ENCODE data around the gene EDDM3A.
"Not testable (repeated sequence)": the region's sequence is repeated elsewhere in the genome, so short reads cannot be mapped to it uniquely, and the experiment has no call there.

The EDDM3A gene

DNA sequence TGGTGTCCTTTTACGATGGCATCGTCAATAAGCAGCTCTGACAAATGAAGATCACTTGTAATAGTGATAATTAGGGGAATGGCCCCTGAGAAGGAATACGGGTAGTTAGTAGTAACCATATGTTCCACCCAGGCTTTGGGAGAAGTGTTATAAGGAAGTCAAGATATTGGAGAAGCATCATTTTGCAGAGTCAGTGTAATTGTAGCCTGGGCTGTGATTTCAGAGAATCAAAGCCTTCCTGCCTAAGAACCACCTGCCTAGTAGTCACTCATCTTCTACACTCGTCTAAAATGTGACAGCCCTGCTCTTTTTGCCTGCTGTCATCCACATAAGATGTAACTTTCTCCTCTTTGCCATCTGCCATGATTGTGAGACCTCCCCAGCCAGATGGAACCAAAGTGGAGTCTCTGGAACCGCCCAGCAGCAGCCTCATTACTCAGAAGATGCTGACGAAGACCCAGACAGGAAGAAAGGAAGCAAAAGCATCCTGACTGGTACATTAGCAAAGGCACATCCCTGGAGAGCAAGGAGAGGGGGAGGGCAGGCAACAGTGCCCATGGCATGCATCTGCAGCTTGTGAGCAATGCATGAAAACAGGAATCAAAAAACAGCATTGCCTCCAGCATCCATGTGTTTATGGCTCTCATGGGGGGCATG, 12.6 kb upstream of the EDDM3A start:
- FAIRE-seq (no peak), DNase-seq (ENCODE audit: insufficient read length, low spot score) (no peak)

DNA sequence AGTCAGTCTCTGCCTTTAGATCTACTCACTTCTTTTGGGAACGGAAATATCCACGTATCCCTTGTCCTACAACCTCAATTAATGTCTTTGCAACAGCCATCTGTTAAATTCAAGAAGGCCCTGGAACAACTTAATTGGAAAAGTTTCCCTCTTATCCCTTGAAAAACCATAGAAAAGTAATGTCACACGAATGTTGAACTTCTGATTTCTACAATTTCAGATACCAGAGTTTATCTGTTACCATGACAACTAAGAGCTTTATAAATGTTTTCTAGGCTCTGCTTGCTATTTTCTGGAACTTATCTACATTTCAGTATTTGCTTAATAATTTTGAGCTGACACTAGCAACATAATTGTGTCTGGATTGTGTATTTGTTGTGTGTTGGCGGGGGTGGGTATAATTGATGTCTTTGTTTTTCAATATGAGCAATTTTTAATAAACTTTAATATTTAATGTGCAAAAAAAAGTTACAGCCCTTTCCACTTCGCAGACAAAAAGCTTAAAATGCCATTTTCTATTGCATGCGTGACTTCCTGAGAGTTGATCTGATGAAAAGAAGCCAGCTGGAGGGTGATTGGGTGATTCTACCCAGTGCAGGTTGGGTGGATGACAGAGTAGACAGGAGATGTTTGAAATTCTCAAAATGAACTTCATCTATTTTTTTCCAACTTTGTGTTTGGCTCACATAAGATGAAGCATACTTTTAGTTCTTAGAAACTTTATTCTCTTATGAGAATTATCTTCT, 11.8 kb upstream of the EDDM3A start:
- no peak for FAIRE-seq
- DNase-seq (ENCODE audit: insufficient read length, low spot score): no peak

GRCh38 chr14:20734430-20734806, 11.3 kb upstream of the EDDM3A start:
- DNase-seq (ENCODE audit: insufficient read length, low spot score) (no peak), FAIRE-seq (no peak)

DNA sequence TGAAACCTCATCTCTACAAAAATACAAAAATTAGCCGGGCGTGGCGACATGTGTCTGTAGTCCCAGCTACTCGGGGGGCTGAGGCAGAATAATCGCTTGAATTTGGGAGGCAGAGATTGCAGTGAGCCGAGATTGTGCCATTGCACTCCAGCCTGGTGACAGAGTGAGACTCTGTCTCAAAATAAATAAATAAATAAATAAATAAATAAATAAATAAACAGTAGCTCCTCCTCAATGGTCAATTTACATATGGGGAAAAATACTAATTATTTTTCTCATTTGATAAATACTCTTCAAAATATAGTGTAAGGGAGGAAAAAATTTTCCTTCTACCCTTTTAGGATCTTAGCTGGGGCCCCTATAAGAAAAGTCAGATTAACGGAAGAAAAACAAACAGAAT, 7.4 kb upstream of the EDDM3A start:
- not testable (repeated sequence) for FAIRE-seq; DNase-seq (ENCODE audit: insufficient read length, low spot score)

GRCh38 chr14:20742132-20742531, 3.6 kb upstream of the EDDM3A start:
- DNase-seq (ENCODE audit: insufficient read length, low spot score) (no peak), FAIRE-seq (no peak)

DNA sequence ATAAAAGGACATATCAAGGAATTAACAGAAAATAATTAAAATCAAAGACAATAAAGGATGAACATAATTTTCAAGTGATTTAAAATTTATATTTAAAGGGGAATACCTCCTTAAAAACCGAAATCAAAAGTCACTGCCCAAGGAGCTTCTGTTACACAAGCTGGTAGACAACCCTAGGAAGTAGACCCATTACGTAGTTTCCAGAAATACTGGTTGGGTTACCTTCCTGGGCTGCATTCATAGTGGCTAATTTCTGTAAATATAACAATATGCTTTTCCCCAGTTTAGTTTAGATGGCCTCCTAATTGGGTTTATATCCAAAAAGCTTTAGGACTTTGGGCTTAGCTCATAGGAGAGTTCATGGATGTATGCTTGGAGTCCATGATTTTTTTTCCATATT, 2.1 kb upstream of the EDDM3A start:
- DNase-seq (ENCODE audit: insufficient read length, low spot score) (no peak), FAIRE-seq (no peak)

DNA sequence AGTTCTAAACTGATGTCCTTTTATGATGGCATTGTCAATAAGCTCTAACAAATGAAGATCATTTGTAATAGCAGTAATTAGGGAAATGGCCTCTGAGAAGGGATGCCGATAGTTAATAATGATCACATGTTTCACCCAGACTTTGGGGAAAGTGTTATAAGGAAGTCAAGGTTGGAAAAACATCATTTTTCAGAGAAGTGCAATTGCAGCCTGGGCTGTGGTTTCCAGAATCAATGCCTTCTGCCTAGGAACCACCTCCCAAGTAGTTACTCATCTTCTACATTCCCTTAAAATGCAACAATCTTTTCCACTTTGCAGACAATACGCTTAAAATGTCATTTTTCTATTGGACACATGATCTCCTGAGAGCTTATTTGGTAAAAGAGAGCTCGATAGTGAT, 879 bp downstream of the EDDM3A start:
- no peak for DNase-seq (ENCODE audit: insufficient read length, low spot score)
- FAIRE-seq: no peak

DNA sequence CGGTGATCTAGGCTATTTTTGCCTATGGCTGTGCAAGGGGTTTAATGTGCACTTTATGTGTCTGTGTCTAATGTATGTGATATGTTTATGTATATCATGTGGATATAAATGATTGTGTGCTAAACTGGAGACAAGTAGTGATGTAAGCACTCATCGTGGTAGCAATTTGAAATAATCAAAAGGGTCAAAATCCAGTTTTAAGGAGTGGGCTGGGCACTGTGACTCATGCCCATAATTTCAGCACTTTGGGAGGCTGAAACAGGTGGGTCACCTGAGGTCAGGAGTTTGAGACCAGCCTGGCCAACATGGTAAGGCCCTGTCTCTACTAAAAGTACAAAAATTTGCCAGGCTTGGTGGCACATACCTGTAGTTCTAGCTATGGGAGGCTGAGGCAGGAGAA, 2.8 kb downstream of the EDDM3A start:
- FAIRE-seq: no peak
- DNase-seq (ENCODE audit: insufficient read length, low spot score): no peak

- no peak for DNase-seq (ENCODE audit: insufficient read length, low spot score)
- no peak for FAIRE-seq
Observed at GRCh38 chr14:20750194-20750593, 4.5 kb downstream of the EDDM3A start.

GRCh38 chr14:20751963-20752562, 6.4 kb downstream of the EDDM3A start:
- DNase-seq (ENCODE audit: insufficient read length, low spot score): no peak
- no peak for FAIRE-seq

GRCh38 chr14:20754308-20754707, 8.6 kb downstream of the EDDM3A start:
- FAIRE-seq (no peak), DNase-seq (ENCODE audit: insufficient read length, low spot score) (no peak)

DNA sequence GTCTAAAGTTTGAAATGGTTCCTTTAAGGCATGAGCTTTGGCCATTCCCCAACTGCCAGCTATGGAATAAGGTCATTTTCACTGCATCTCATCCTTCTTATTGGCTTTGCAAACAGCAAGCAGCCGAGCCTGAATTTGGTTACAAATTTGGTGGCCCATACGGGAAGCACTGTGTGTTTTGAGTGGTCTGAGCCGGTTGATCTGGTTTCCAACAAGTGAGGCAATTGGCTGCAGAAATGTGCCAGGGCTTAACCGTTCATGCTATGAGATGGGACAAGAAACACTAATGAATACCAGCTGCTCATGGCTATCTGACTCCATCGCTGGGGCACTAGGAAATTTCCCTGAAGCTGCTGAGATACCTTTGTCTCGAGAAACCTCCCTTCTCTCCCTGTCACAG, 9.3 kb downstream of the EDDM3A start:
- FAIRE-seq (no peak), DNase-seq (ENCODE audit: insufficient read length, low spot score) (no peak)

DNA sequence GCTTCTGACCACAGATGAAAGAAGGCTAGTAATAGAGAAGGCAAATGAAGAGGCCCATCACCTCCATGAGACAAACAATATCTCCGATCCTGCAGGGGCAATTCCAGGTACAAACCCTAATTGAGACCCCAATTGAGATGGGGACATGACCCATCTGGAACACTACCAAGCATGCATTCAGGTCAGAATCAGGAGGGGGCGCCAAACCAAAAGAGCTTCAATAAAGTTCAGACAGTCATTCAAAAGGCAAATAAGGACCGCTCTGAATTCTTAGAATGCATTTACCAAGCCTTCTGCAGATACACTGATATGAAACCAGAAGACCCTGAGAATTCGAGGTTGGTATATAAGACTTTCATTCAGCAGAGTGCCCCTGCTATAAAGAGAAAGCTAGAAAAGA, 12.3 kb downstream of the EDDM3A start:
- FAIRE-seq: no peak
- no peak for DNase-seq (ENCODE audit: insufficient read length, low spot score)

DNA sequence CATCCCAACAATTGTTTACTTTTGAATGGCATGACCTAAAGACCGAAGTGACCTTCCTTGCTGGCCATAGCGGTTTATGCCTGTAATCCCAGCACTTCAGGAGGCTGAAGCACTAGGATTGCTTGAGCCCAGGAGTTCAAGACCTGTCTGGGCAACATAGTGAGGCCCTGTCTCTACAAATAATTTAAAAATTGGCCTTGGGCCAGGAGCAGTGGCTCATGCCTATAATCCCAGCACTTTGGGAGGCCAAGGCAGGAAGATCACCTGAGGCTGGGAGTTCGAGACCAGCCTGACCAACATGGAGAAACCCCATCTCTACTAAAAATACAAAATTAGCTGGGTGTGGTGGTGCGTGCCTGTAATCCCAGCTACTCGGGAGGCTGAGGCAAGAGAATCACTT, 13.8 kb downstream of the EDDM3A start:
- not testable (repeated sequence) for DNase-seq (ENCODE audit: insufficient read length, low spot score); FAIRE-seq

DNA sequence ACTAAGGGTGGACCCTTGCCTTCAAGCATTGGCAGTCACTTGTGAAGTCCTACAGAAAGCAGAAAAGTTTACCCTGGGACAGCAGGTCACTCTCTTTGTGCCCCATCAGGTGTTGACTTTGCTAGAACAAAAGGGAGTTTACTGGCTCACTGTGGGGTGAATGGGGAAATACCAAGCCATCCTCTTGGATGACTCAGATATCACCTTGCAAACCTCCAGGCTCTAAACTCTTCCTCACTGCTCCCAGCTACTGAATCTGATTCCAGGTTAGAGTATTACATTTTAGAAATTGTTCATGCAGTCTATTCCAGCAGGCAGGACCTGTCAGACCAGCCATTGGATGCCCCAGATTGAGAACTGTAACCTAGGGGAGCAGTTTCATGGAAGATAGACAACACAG, 15.3 kb downstream of the EDDM3A start:
- FAIRE-seq: no peak
- no peak for DNase-seq (ENCODE audit: insufficient read length, low spot score)

- FAIRE-seq (no peak), DNase-seq (ENCODE audit: insufficient read length, low spot score) (no peak)
Observed at GRCh38 chr14:20768593-20768892, 22.9 kb downstream of the EDDM3A start.

DNA sequence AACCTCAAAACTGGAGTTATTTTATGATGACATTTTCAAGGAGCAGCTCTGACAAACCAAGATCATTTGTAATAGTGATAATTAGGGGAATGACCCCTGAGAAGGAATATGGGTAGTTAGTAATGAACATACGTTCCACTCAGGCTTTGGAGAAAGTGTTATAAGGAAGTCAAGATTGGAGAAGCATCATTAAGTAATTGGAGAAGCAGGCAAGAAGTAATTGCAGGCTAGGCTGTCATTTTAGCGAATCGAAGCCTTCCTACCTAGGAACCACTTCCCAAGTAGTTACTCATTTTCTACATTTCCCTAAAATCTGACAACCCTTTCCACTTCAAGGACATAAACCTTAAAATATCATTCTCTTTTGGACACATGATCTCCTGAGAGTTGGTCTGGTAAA, 23.7 kb downstream of the EDDM3A start:
- DNase-seq (ENCODE audit: insufficient read length, low spot score): no peak
- FAIRE-seq: no peak

DNA sequence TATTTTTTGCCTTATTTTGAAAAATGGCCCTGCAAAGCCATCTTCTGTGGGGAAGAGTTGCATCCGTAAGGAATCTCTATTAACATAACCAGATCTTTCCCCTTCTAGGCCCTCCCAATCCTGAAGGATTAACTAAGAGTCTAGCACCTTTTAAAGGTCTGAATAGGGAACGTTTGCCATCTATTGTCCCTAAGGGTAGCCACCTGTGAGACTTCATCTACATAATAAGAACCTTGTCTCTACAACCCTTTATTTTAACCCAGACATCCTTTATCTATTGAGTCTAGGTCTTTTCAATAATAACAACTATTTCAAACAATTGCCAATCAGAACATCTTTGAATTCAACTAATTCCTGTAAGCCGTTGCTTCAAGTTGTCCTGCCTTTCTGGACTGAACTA, 27.0 kb downstream of the EDDM3A start:
- FAIRE-seq: no peak
- no peak for DNase-seq (ENCODE audit: insufficient read length, low spot score)

- DNase-seq (ENCODE audit: insufficient read length, low spot score): no peak
- FAIRE-seq: no peak
Observed at GRCh38 chr14:20774258-20774824, 28.7 kb downstream of the EDDM3A start.

GRCh38 chr14:20775043-20775442, 29.4 kb downstream of the EDDM3A start:
- no peak for FAIRE-seq
- no peak for DNase-seq (ENCODE audit: insufficient read length, low spot score)

GRCh38 chr14:20775901-20776300, 30.2 kb downstream of the EDDM3A start:
- no peak for DNase-seq (ENCODE audit: insufficient read length, low spot score)
- no peak for FAIRE-seq

- no peak for DNase-seq (ENCODE audit: insufficient read length, low spot score)
- no peak for FAIRE-seq
Observed at GRCh38 chr14:20781803-20782202, 36.1 kb downstream of the EDDM3A start.
